Measurements from ENCODE around the gene SLC66A2. TPM values are rescaled to one million over a fixed set of nuclear protein-coding genes. Genes with fewer than 3 reads are reported as not detected.

The SLC66A2 gene
- total and polyA plus RNA-seq, 2 of the 13 experiments (the other 11 are each of a cell fraction or from before 2014, with no cell fraction given) = 33.5 to 41.9 TPM

GRCh38 chr18:79988451-79989194, 37.2 kb upstream of the SLC66A2 start, which contains the start of gene TXNL4A (continued):
- TF ChIP-seq ZNF557 (CRISPR knock-in tag; IDR thresholded peaks at IDR 0.05) (no peak), SMARCC2 (IDR thresholded peaks at IDR 0.05) (no peak), ZNF839 (CRISPR knock-in tag; IDR thresholded peaks at IDR 0.05; ENCODE audit: borderline replicate concordance) (no peak; the same call in 1 of the 2 replicates), ZNF446 (CRISPR knock-in tag; IDR thresholded peaks at IDR 0.05) (peak; percentile 81; the same call in 1 of the 2 replicates), YY1 (IDR thresholded peaks at IDR 0.05; ENCODE audit: insufficient read depth, insufficient replicate concordance, low read depth, low read length) (peak; percentile 12), RFX5 (IDR thresholded peaks at IDR 0.05; ENCODE audit: low read depth, low read length) (no peak), ZMAT5 (CRISPR knock-in tag; IDR thresholded peaks at IDR 0.05; ENCODE audit: borderline replicate concordance, low read depth) (no peak), SRY (CRISPR knock-in tag; IDR thresholded peaks at IDR 0.05) (0 out of 2 replicates have a peak, but pooled peaks have one; percentile 71), STAT5B (CRISPR knock-in tag; IDR thresholded peaks at IDR 0.05) (no peak), NCOA2 (CRISPR knock-in tag; IDR thresholded peaks at IDR 0.05) (no peak), ZBTB25 (CRISPR knock-in tag; IDR thresholded peaks at IDR 0.05) (peak; percentile 63; the same call in 1 of the 2 replicates), KLF12 (CRISPR knock-in tag; IDR thresholded peaks at IDR 0.05; ENCODE audit: borderline replicate concordance) (no peak; the same call in 1 of the 2 replicates), POLR2A (IDR thresholded peaks at IDR 0.05; ENCODE audit: insufficient read depth in 1 of 2, low read depth in 2 of 2, low read length in 2 of 2) (peak; percentile 80 to 95), TCF7L2 (IDR thresholded peaks at IDR 0.05; ENCODE audit: low read depth, low read length) (no peak), ADNP (CRISPR knock-in tag; IDR thresholded peaks at IDR 0.05) (no peak), SMARCE1 (IDR thresholded peaks at IDR 0.05; ENCODE audit: borderline replicate concordance) (no peak)
- TF ChIP-seq, protein P1, sequence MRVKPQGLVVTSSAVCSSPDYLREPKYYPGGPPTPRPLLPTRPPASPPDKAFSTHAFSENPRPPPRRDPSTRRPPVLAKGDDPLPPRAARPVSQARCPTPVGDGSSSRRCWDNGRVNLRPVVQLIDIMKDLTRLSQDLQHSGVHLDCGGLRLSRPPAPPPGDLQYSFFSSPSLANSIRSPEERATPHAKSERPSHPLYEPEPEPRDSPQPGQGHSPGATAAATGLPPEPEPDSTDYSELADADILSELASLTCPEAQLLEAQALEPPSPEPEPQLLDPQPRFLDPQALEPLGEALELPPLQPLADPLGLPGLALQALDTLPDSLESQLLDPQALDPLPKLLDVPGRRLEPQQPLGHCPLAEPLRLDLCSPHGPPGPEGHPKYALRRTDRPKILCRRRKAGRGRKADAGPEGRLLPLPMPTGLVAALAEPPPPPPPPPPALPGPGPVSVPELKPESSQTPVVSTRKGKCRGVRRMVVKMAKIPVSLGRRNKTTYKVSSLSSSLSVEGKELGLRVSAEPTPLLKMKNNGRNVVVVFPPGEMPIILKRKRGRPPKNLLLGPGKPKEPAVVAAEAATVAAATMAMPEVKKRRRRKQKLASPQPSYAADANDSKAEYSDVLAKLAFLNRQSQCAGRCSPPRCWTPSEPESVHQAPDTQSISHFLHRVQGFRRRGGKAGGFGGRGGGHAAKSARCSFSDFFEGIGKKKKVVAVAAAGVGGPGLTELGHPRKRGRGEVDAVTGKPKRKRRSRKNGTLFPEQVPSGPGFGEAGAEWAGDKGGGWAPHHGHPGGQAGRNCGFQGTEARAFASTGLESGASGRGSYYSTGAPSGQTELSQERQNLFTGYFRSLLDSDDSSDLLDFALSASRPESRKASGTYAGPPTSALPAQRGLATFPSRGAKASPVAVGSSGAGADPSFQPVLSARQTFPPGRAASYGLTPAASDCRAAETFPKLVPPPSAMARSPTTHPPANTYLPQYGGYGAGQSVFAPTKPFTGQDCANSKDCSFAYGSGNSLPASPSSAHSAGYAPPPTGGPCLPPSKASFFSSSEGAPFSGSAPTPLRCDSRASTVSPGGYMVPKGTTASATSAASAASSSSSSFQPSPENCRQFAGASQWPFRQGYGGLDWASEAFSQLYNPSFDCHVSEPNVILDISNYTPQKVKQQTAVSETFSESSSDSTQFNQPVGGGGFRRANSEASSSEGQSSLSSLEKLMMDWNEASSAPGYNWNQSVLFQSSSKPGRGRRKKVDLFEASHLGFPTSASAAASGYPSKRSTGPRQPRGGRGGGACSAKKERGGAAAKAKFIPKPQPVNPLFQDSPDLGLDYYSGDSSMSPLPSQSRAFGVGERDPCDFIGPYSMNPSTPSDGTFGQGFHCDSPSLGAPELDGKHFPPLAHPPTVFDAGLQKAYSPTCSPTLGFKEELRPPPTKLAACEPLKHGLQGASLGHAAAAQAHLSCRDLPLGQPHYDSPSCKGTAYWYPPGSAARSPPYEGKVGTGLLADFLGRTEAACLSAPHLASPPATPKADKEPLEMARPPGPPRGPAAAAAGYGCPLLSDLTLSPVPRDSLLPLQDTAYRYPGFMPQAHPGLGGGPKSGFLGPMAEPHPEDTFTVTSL (CRISPR knock-in tag; IDR thresholded peaks at IDR 0.05; ENCODE audit: borderline replicate concordance) = no peak
- TF ChIP-seq, protein P2, sequence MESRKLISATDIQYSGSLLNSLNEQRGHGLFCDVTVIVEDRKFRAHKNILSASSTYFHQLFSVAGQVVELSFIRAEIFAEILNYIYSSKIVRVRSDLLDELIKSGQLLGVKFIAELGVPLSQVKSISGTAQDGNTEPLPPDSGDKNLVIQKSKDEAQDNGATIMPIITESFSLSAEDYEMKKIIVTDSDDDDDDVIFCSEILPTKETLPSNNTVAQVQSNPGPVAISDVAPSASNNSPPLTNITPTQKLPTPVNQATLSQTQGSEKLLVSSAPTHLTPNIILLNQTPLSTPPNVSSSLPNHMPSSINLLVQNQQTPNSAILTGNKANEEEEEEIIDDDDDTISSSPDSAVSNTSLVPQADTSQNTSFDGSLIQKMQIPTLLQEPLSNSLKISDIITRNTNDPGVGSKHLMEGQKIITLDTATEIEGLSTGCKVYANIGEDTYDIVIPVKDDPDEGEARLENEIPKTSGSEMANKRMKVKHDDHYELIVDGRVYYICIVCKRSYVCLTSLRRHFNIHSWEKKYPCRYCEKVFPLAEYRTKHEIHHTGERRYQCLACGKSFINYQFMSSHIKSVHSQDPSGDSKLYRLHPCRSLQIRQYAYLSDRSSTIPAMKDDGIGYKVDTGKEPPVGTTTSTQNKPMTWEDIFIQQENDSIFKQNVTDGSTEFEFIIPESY (CRISPR knock-in tag; IDR thresholded peaks at IDR 0.05) = no peak
- TF ChIP-seq, protein P3, sequence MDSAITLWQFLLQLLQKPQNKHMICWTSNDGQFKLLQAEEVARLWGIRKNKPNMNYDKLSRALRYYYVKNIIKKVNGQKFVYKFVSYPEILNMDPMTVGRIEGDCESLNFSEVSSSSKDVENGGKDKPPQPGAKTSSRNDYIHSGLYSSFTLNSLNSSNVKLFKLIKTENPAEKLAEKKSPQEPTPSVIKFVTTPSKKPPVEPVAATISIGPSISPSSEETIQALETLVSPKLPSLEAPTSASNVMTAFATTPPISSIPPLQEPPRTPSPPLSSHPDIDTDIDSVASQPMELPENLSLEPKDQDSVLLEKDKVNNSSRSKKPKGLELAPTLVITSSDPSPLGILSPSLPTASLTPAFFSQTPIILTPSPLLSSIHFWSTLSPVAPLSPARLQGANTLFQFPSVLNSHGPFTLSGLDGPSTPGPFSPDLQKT (CRISPR knock-in tag; IDR thresholded peaks at IDR 0.05; ENCODE audit: borderline replicate concordance) = no peak
